GM13976 (cell line): ENCODE measurements around the gene DNMT3A.
A peak's percentile ranks its signal among the peaks of the same experiment; 100 is the strongest.

Experiments
- DNase-seq: peaks from one replicate; pipeline ENCODE4 v3.0.0; 2012; ENCODE audit warnings: low spot score
- CTCF ChIP-seq: IDR thresholded peaks from 2 replicates; pipeline ENCODE4 v1.5.1; 2012; ENCODE audit warnings: borderline replicate concordance, mild to moderate bottlenecking; ENCODE audit not compliant: insufficient read depth; ENCODE audit errors: extremely low read depth, missing control alignments, control extremely low read depth
- in situ Hi-C: fragments of 300-500 bp; cut with MboI; formaldehyde crosslinking; loops from one replicate; pipeline ENCODE4 v1.12.0; 2022; ENCODE audit warnings: low sequenced_read_pairs, mixed read lengths, inconsistent platforms; ENCODE audit not compliant: unreplicated experiment

DNMT3A gene

GRCh38 chr2:25305775-25306174 lies 36.0 kb downstream of the DNMT3A start:
- in situ Hi-C loops: no loop called here
- no peak for DNase-seq
- TF ChIP-seq CTCF: no peak

GRCh38 chr2:25304826-25305596 lies 36.7 kb downstream of the DNMT3A start:
- TF ChIP-seq CTCF: no peak
- DNase-seq: no peak
- in situ Hi-C loops: no loop called here

- DNase-seq: no peak
- TF ChIP-seq CTCF: no peak
- in situ Hi-C loops: no loop called here
Measured at GRCh38 chr2:25304321-25304720, 37.4 kb downstream of the DNMT3A start.

- no peak for DNase-seq
- no peak for TF ChIP-seq CTCF
- in situ Hi-C loops: no loop called here
Measured at GRCh38 chr2:25303633-25304236, 38.0 kb downstream of the DNMT3A start.

DNA sequence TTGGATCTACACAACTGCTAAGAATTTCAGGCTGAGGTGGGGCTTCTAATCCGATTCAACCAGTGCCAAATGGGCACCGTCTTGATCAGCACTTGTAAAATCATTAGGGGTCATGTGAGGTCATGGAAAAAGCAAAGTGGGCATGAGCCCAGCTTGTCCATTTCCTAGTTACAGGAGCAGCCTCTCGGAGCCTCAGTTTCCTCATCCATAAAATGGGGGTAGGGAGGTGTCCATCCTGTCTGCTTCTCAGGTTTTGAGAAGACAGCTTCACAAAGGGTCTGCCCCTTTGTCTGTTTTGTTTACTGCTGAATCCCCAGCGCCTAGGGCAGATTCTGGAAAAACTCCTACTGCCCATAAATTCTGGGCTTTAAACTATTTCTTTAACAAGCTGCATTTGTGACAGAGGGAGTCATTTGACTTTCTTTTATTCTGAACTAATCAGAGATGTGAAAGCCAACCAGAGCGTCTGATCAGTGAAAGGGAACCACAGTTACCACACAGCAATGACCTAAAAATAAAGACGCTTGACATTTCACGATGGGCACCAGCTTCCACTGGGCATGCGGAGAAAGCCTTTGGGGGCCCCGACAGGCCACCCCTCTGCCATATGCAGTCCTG lies 38.9 kb downstream of the DNMT3A start:
- in situ Hi-C loops: no loop called here
- TF ChIP-seq CTCF: no peak
- DNase-seq: no peak

DNA sequence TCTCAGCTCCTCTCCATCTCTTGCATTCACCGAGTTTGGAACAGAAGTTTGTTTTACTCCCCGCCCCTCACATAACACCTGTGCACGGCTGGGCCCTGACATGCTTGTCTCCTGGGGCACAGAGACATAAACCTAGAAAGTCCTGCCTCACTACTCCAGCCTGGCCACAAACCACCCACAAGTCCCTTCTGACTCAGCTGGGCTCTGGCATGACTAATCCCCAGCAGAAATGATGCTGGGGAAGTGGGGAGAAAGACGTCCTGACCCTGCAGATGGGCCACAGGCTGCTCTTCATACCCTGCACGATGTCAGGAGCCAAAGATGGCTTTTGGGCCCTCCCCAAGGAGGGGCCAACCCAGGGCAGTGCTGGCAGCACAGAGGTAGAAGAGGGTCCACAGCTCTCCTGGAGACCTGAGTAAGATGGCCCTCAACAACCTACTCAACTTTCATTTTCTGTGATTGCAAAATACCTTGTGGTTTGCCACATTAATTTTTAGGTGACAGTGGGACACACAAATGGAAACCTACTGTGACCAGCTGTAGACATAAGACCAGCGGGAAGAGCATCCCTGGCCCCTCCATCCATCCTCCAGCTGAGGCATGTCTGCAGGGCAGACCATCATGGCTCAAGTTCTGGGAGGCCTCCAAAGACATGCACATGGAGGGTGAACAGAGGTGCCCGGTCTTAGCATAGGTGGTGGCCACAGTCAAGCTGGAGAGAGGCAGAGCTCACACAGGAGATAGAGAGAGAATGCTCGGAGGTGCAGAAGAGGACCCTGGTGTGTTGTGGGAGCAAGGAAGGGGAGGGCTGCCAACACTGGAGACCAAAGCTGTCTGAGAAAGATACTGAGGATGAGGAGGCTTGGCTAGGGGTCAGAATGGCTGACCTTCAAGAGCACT lies 40.0 kb downstream of the DNMT3A start:
- no peak for TF ChIP-seq CTCF
- DNase-seq: peak; percentile 88
- in situ Hi-C loops: no loop called here
